Measurements from ENCODE around the gene DAGLB. TPM values are rescaled to one million over a fixed set of nuclear protein-coding genes. Genes with fewer than 3 reads are reported as not detected.
"Not testable (repeated sequence)": the region's sequence is repeated elsewhere in the genome, so short reads cannot be mapped to it uniquely, and the experiment has no call there.

The DAGLB gene
- total RNA-seq, 1 experiment from 2014 or later = 15.0 TPM

DNA sequence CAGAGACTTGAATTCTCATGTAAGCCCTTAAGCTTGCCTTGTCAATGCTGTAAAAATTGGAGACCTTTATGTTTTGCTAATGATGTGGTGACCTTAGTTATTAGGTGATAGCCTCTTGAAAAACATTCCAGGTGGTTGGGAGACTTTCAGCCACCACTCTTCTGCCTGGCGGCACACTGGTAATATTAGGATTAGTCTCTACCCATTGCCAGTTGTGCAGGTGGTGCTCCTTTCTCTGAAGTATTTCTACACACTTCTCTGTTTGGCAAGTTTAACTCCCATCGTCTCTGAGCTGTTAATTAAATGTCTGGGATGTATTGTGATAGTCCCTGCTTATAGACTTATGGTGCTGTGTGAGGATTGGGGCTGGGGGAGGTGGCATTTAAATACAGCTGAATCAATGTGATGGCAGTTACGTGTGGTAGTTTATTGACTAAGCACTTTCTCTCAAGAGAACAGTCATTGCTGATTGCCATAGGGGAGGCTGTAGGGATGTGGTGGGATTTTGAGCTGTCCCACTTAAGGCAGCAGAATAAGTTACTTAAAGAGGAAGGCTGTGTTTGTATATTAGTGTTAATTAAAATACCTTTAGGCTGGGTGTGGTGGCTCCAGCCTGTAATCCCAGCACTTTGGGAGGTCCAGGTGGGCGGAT is 61.7 kb downstream of the DAGLB start:
- no peak for DNase-seq (ENCODE audit: low read depth)
- in situ Hi-C loops (cut with HindIII; ENCODE audit: low pct_unique_long_range_greater_than_20kb, low sequenced_read_pairs) = no loop called here

DNA sequence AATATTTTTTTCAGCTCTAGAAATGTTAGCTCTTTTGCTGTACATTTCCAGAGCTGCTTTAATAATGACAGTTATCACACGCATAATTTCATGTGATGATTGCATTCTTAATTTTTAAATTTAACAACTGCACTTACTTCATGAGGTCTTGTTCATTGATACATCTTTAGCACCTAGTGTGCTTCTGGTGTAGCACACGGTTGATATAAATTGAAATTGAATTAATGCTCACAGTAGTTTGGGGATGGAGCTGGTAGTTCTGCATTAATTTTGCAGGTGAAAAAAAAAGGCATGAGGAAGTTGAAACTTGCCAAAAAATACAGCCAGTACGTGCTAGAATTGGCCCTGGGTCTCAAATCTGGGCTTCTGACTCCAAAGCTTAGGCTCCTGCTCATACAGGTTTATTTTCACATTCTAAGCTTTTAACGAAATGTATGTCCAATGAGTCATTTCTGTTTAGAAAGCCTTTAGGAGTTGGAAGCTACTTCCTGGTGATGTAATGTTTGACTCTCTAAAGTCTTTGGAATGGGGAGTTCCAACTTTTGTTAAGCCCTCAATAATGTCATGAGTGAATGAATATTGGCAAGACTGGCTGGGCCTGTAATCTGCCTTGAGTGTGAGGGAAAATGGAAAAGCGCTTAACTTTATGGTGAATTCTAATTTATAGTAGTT is 62.5 kb downstream of the DAGLB start:
- in situ Hi-C loops (cut with HindIII; ENCODE audit: low pct_unique_long_range_greater_than_20kb, low sequenced_read_pairs) = no loop called here
- DNase-seq (ENCODE audit: low read depth) = peak; percentile 88

DNA sequence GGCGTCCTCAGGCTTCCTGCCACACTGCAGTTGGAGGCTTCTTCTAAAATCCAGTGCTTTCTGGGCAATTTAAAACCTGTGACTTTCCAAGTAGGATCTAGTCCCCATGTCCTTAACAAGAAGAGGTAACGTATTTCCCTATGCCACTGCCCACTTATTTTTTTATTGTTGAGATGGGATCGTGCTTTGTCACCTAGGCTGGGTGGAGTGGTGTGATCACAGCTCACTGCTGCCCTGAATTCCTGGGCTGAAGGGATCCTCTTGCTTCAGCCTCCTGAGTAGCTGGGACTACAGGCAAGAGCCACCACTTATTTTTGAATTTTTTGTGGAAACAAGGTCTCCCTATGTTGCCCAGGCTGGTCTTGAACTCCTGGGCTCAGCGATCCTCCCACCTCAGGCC is 63.4 kb downstream of the DAGLB start:
- no peak for DNase-seq (ENCODE audit: low read depth)
- in situ Hi-C loops (cut with HindIII; ENCODE audit: low pct_unique_long_range_greater_than_20kb, low sequenced_read_pairs) = no loop called here

DNA sequence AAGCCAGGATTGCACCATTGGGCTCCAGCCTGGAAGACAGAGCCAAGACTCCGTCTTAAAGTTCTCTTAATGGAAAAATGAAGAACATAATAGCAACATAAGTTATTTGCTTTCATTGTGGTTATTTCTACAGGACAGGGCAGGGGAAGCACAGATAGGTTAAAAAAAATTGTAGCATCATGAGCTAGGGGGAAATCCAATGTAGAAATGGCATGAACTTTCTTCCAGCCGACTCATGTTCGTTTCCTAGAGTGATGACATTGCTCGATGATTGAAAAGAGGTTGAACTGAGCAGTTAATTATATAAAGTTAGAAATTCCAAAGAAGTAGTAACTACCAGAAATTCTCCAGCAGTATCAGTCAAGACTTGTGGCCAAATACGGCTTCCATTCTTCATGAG is 64.9 kb downstream of the DAGLB start:
- in situ Hi-C loops (cut with HindIII; ENCODE audit: low pct_unique_long_range_greater_than_20kb, low sequenced_read_pairs) = no loop called here
- peak; percentile 32 for DNase-seq (ENCODE audit: low read depth)

DNA sequence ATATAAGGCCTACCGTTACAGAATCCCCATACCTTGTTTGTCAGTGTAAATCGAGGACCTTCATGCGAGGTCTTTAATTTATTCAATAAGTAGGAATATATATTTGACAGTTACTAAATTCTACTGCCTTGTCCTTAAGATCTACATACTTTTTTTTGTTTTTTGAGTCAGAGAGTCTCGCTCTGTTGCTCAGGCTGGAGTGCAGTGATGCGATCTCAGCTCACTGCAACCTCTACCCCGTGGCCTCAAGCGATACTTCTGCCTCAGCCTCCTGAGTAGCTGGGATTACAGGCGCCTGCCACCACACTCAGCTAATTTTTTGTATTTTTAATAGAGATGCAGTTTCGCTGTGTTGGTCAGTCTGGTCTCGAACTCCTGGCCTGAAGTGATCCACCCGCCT is 65.9 kb downstream of the DAGLB start:
- in situ Hi-C loops (cut with HindIII; ENCODE audit: low pct_unique_long_range_greater_than_20kb, low sequenced_read_pairs) = not testable (repeated sequence)
- peak; percentile 36 for DNase-seq (ENCODE audit: low read depth)

DNA sequence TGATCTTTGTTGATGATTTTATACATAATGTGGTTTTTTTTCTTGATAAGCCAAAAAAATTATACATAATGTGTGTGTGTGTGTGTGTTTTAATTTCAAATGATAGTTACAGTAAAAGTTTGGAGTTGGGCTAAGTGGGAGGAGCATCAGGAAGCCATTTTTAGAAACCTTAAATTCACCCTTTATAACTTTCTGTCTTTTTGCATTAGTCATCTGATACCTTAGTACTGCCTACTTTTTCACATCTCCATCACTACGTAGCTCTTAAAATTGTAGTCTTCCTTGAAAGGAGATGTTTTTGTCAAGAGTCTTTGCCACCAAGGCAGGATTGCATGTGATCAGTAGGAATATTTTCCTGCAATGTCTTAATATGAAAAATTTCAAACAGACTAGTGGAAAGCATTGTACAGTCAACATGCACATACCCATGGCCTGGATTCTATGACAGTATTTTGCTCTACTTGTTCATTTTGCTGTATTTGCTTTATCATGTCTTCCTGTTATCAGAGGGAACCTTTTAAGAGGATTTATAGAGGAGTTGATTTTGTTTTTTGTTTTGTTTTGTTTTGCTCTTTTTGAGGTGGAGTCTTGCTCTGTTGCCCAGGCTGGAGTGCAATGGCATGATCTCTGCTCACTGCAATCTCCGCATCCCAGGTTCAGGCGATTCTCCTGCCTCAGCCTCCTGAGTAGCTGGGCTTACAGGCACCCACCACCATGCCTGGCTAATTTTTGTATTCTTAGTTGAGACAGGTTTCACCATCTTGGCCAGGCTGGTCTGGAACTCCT is 67.3 kb downstream of the DAGLB start:
- in situ Hi-C loops (cut with HindIII; ENCODE audit: low pct_unique_long_range_greater_than_20kb, low sequenced_read_pairs) = no loop called here

DNA sequence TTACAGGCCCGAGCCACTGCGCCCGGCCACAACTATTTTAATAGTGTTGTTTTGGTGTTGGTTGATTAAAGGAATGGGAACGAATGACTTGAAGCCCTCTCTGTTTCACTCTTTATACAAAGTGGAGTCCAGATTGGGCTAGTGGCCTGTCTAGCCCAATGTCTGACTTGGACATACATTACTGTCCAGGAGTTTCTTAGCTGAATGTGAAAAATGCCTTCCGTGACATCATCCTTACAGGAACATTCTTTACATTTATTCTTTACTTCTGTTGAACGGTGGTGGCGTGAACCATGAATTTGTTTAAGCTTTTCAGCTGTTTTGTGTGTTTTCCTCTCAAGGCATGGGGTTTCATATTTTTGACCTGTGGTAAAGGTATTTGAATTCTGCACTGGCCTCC is 67.9 kb downstream of the DAGLB start:
- DNase-seq (ENCODE audit: low read depth) = no peak
- in situ Hi-C loops (cut with HindIII; ENCODE audit: low pct_unique_long_range_greater_than_20kb, low sequenced_read_pairs) = no loop called here

More for the DNA sequence above, 67.3 kb downstream of the DAGLB start:
- no peak for DNase-seq (ENCODE audit: low read depth)

DNA sequence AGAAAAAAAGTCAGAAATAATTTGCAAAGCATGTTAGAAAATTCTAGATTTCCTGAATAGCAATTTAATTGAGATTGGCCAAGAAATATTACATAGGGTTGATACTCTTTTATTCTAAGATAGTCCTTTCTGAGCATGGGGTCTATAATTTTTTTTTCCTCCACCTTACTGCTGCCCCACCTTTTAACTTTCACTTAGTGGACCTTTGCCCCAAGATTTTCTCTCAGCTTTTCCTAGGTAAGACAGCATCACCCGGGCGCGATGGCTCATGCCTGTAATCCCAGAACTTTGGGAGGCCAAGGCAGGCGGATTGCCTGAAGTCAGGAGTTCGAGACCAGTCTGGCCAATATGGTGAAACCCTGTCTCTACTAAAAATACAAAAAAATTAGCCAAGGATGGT is 69.2 kb downstream of the DAGLB start:
- in situ Hi-C loops (cut with HindIII; ENCODE audit: low pct_unique_long_range_greater_than_20kb, low sequenced_read_pairs); DNase-seq (ENCODE audit: low read depth): not testable (repeated sequence)

DNA sequence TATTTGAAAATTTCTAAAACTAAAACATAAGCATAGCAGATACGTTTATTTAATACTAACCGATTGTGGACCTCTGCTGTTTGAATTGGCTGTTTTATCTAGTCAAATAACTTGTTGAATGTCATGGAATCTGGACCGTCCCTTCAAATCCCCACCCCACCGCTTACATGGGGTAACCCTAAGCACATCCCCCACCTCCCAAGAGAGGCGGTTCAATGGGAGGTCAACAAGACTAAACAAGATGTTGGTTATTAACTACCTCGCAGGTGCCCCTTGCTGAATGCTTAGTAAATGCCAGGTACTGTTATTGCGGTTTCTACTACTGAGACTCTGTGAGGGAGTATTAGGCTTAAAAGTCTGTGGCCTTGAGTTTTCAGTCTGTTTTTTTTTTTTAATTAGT is 70.9 kb downstream of the DAGLB start:
- peak; percentile 31 for DNase-seq (ENCODE audit: low read depth)
- in situ Hi-C loops (cut with HindIII; ENCODE audit: low pct_unique_long_range_greater_than_20kb, low sequenced_read_pairs) = no loop called here

DNA sequence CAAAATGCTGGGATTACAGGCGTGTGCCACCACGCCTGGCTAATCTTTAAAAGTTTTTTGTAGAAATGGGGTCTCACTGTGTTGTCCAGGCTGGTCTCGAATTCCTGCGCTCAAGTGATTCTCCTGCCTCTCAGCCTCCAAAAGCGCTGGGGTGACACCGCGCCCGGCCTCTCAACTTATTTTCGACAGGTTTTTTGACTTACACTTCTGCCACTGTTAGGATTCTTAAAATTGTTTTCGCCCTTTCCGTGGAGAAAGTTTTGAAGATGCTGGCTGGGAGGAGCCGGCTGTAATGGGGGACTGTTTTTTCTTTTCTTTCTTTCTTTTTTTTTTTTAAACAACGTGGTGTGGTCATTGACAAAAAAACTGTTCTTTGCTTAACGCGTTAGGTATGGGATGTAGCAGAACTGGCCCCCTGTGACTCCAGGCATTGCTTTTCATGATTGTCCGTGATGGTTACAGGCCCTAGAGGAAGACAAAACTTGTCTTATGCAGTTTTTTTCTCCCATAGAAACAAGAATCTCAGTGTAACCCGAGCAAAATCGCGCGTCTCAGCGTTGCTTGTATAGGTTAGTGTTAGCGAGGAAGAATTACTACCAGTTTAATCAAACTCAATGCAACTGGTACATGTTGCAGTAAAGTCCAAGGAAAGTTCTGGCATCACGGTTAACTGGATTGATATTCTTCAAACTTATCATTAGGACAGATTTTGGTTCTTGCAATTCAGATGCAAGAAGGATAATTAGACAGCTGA is 72.2 kb downstream of the DAGLB start:
- in situ Hi-C loops (cut with HindIII; ENCODE audit: low pct_unique_long_range_greater_than_20kb, low sequenced_read_pairs) = no loop called here
- peak; percentile 36 for DNase-seq (ENCODE audit: low read depth)

DNA sequence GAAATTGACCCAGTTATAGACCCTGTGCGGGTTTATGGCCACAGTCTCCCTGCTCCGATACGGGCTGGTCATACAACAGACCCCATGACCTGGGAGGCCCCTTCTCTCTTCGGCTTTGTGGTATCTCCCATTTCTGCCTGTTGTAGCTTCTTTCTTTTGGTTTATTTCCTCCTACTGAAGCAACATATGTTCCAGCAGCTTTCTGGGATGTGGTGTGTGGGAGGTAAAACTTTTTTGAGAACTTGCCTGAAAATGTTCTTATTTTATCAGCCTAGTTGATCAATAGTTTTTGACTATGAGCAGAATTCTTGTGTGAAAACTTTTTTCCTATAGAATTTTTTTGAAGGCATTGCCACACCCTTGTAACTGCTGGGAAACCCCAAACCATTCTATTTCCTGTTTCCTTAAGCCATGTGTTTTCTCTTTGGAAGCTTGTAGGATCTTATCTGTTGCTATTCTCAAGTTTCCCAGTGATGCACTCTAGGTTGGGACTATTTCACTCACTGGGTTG is 80.0 kb downstream of the DAGLB start:
- in situ Hi-C loops (cut with HindIII; ENCODE audit: low pct_unique_long_range_greater_than_20kb, low sequenced_read_pairs) = no loop called here
- no peak for DNase-seq (ENCODE audit: low read depth)

DNA sequence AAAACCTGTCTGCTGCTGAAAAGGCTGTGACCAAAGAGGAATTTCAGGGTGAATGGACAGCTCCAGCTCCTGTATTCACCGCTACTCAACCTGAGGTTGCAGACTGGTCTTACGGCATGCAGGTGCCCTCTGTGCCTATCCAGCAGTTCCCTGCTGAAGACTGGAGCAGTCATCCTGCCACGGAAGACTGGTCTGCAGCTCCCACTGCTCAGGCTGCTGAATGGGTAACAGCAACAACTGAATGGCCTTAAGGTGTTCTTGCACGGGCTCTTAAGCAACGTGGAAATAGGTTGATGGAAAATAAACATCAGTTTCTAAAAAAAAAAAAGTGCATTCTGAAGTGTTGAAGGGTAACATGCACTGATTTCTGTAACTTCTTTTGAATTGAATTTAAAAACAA is 82.3 kb downstream of the DAGLB start:
- in situ Hi-C loops (cut with HindIII; ENCODE audit: low pct_unique_long_range_greater_than_20kb, low sequenced_read_pairs) = no loop called here
- DNase-seq (ENCODE audit: low read depth) = no peak

DNA sequence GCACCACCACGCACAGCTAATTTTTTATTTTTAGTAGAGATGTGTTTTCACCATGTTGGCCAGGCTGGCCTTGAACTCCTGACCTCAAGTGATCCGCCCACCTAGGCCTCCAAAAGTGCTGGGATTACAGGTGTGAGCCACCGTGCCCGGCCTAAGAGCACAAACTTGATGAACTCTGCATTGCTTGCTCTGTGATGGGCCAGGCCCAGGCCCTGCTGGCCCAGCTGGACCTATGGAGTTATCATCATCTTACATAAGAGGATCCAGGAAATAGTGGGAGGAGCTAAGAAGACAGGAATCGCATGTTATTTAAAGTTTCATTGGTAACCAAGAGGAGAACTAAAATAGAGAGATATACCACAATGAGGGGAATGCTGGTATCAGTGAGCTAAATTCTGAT is 86.9 kb downstream of the DAGLB start:
- DNase-seq (ENCODE audit: low read depth) = no peak
- in situ Hi-C loops (cut with HindIII; ENCODE audit: low pct_unique_long_range_greater_than_20kb, low sequenced_read_pairs) = no loop called here

DNA sequence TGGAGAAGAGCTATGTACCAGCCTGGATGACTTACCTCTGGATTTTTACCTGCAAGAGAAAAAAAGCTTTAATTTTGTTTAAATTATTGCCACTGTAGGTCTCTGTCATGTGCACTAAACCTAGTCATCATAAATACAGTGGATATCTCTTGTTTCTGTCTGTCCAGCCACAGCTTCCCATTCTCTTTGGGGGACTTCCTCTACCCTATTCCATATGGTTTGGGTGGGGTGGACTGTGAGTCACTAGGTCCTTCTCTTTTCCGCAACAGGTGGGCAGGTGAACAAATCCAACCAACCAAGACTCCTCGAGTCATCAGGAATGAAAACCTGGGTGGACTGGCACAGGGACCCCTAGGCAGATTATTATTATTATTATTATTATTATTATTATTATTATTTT is 88.0 kb downstream of the DAGLB start:
- no peak for DNase-seq (ENCODE audit: low read depth)
- in situ Hi-C loops (cut with HindIII; ENCODE audit: low pct_unique_long_range_greater_than_20kb, low sequenced_read_pairs) = no loop called here

Other genes with a start within 250 kb of the DAGLB start
- 7.0 and 18.9 TPM in 2 replicates for gene CYTH3, start 175.3 kb downstream of the DAGLB start, total RNA-seq (2014; rRNA removed; shearing (Covaris generic); ENCODE audit: low replicate concordance)
- gene FAM220A, start 99.0 kb downstream of the DAGLB start, total RNA-seq (2014; rRNA removed; shearing (Covaris generic); ENCODE audit: low replicate concordance) = 26.7 and 27.4 TPM in 2 replicates
- gene RAC1, start 73.4 kb downstream of the DAGLB start, total RNA-seq (2014; rRNA removed; shearing (Covaris generic); ENCODE audit: low replicate concordance) = 22.7 and 42.5 TPM in 2 replicates
- 230 and 259 TPM in 2 replicates for gene KDELR2, start 36.2 kb upstream of the DAGLB start, total RNA-seq (2014; rRNA removed; shearing (Covaris generic); ENCODE audit: low replicate concordance)
- gene GRID2IP, start 103.5 kb upstream of the DAGLB start, total RNA-seq (2014; rRNA removed; shearing (Covaris generic); ENCODE audit: low replicate concordance) = not detected in 2 replicates
- 103 and 129 TPM in 2 replicates for gene ZDHHC4, start 129.5 kb upstream of the DAGLB start, total RNA-seq (2014; rRNA removed; shearing (Covaris generic); ENCODE audit: low replicate concordance)
- 11.3 and 19.7 TPM in 2 replicates for gene INTS15, start 142.1 kb upstream of the DAGLB start, total RNA-seq (2014; rRNA removed; shearing (Covaris generic); ENCODE audit: low replicate concordance)
- not detected in 2 replicates for gene ZNF853, start 167.7 kb upstream of the DAGLB start, total RNA-seq (2014; rRNA removed; shearing (Covaris generic); ENCODE audit: low replicate concordance)
- gene ZNF316, start 189.4 kb upstream of the DAGLB start, total RNA-seq (2014; rRNA removed; shearing (Covaris generic); ENCODE audit: low replicate concordance) = 12.8 and 21.2 TPM in 2 replicates

Measured in Caki2 (cell line).